ENCODE results near the gene GLCE.

GLCE gene

DNA sequence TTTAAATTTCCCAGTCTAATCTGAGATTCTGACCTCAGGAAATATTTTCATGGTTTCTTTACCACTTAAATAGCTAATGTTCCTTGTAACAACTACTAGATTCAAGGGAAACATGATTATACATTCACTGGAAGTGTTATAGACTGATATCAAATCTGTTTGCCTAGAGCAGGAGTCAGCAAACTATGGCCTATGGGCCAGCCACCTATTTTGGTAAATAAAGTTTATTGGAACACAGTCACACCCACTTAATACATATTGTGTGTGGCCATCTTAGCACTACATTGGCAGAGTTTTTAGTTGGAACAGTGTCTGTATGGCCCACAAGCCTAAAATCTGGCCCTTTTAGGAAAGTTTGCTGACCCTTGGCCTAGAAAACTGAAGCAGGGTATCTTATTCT is 50.1 kb downstream of the GLCE start:
- DNase-seq = no peak

DNA sequence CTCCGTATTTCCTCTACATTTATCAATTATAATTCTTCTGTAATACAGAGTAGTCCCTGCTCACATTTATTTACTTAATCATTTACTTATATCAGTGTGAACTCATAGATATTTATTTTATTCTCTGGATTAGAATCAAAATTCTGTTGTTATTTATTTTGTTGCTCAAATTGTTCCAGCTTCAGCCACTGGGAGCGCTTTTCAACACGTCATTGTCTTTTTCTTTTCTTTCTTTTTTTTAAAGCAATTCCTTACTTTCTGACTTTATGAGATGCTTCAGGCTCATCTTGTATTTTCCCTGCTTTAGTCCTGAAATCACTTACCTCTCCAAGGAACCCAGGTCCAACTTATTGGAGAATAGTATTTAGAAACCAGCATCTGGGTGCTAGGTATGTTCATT is 53.4 kb downstream of the GLCE start:
- no peak for DNase-seq

DNA sequence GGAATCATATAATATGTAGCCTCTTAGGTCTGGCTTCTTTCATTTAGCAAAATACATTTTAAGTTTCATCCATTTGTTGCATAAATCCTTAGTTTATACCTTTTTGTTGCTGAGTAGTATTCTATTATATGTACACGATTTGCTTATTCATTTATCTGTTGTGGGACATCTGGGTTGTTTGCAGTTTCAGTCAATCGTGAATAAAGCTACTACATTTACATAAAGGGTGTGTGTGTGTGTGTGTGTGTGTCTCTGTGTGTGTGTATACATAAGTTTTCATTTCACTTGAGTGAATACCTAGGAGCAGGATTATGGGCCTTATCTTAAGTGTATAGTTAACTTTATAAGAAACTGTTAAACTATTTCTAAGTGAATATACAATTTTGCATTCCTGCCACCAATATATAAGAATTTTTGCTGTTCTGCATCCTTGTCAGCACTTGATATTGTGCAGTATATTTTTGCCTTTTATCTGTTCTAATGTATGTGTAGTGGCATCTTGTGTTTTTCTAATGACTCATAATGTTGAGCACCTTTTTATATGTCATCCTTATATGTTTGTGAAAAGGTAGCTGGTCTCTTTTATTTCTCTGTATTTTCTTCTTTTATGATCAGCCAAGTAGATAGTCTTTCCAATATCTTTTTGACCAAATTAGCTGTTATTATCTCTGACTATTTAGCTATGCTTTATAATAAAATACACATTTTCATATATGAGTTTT is 55.0 kb downstream of the GLCE start:
- no peak for DNase-seq

GRCh38 chr15:69217381-69217780 is 56.9 kb downstream of the GLCE start:
- no peak for DNase-seq

DNA sequence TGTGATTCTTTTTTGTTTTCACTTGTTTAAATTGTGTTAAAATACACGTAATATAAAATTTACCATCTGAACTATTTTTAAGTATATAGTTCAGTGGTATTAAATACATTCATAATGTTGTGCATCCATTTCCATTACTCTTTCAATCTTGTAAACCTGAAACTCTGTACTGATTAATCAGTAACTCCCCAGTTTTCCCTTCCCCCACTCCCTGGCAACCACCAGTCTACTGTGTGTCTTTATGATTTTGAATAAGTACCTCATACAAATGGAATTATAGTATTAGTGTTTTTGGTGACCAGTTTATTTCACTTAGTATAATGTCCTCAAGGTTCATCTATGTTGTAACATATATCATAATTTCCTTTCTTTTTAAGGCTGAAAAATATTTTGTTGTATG is 59.3 kb downstream of the GLCE start:
- no peak for DNase-seq

- no peak for DNase-seq
These were observed 61.6 kb downstream of the GLCE start for GRCh38 chr15:69222002-69222474.

DNA sequence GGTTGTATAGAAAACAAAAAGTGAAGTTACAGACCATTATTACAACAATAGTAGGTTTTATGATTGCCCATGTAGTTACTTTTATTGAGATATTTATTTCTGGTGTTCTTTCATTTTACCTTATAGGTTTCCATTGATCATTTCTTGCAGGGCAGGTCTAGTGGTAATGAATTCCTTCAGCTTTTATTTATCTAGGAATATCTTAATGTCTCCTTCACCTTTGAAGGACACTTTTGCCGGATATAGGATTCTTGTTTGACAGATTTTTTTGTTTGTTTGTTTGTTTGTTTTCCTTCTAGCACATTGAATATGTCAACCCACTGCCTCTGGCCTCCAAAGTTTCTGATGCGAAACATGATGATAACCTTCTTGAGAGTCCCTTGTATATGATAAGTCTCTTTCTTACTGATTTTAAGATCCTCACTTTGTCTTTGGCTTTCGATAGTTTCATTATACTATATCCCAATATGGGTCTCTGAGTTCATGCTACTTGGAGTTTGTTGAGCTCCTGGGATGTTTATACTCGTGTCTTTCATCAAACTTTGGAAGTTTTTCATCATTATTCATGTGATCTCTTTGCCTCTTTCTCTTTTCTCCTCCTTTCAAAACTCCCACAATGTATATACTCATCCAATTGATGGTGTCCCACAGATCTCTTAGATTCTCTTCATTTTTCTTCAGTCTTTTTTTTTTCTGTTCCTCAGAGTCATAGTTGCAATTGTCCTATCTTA is 62.8 kb downstream of the GLCE start:
- no peak for DNase-seq

DNA sequence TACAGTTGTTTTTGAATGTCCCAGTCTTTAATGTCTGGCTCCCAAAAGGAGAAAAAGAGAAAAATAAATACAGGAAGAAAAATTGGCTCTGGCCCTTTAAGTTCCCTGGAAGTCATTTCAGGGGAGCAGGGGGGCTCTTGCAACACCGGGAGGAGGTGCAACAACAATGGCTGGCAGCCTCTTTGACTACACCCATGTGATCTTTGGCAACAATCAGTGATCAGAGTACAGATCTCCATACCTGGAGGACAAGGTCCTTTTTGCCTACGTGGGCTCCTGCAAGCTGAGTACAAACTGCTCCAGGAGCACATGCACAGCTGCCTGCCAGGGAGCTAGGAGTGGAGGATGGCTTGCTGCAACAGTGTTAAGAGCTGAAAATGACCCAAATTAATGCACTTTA is 63.9 kb downstream of the GLCE start:
- no peak for DNase-seq

DNA sequence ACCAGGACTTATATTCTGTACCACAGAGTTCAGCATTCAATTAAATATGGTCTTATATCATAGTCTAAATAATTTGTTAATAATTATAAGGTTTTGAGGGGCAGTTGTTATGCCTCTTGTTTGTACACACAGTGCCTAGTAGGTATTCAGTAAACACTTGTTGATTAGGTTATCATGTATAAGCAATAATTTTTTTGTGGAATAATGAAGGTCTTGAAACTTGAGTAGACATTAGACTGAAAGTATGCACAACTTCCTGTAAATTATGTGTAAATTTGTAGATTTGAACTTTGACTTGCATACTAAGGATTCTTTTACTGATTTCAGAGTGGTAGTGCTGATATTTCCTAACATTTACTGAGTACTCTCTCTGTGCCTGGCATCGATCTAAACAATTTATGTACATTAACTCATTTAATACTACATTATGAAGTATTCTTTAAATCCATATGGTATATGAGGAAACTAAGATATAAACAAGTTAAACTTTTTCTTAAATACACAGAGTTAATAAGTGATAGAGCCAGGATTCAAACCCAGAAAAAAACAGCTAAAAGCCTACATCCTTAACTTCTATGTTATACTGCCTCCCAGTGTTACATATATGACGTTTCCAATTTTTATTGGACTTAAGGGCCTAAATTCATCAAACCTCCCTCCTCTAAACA is 65.1 kb downstream of the GLCE start:
- DNase-seq = peak; percentile 44

- DNase-seq = no peak
These were observed 65.6 kb downstream of the GLCE start for GRCh38 chr15:69226023-69226355.

DNA sequence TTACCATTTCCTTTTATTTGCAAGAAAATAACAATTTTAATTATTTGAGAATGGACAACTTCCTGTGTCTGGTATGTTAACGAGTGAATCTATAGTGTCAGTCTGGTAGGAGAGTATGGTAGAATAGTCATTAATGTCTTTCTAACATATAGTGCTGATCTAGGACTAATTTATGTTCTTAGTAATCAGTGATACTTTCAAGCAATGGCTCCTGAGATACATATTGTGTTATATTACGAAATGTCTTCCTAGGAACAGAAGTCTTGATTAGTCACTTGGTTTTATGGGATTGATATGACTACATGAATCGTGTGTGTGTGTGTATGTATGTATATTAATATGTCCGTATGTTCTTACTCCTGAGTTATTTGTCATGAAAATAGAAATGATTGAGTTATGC is 71.7 kb downstream of the GLCE start:
- no peak for DNase-seq

GRCh38 chr15:69232765-69233164 is 72.3 kb downstream of the GLCE start:
- no peak for DNase-seq

- no peak for DNase-seq
These were observed 74.2 kb downstream of the GLCE start for GRCh38 chr15:69234676-69235075.

- no peak for DNase-seq
These were observed 76.1 kb downstream of the GLCE start for GRCh38 chr15:69236505-69236904.

DNA sequence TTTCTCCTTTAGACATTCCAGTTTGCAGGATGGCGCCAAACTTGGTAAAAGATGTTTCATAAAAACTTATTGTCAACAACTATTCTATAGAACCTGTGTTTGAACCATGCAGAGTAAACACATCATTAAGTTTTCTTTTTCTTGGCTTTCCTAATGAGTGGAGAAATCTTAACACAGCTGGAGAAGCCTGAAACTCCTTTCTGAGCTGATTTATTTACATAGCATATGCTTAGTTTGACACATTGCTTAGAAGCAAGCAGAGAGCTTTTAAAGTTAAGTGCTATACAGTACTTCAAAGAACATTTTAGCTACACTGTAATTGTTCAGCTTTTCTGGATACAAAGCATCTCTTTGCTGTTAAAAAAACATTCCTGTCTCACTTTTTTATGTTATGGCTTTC is 77.3 kb downstream of the GLCE start:
- no peak for DNase-seq

DNA sequence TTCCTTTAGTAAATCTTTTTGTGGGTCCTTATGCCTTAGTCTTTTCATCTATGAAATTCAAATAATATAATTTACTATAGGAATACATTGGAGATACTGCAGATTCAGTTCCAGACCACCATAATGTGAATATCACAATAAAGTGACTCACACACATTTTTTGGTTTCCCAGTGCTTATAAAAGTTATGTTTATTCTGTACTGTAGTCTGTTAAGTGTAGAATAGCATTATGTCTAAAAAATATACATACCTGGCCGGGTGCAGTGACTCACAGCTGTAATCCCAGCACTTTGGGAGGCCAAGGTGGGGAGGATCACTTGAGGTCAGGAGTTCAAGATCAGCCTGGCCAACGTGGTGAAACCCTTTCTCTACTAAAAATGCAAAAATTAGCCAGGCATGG is 84.4 kb downstream of the GLCE start:
- DNase-seq = no peak

- DNase-seq = no peak
These were observed 92.7 kb downstream of the GLCE start for GRCh38 chr15:69253156-69253555.

- peak; percentile 49 for DNase-seq
These were observed 105.0 kb downstream of the GLCE start for GRCh38 chr15:69265347-69265955.

- DNase-seq = no peak
These were observed 110.8 kb downstream of the GLCE start for GRCh38 chr15:69271217-69271616.

- DNase-seq = no peak
These were observed 111.7 kb downstream of the GLCE start for GRCh38 chr15:69272139-69272538.

- no peak for DNase-seq
These were observed 112.5 kb downstream of the GLCE start for GRCh38 chr15:69272891-69273290.

- no peak for DNase-seq
These were observed 114.7 kb downstream of the GLCE start for GRCh38 chr15:69275074-69275670.

GRCh38 chr15:69275933-69276560 is 115.6 kb downstream of the GLCE start:
- DNase-seq = no peak
